H9 (cell line): ENCODE measurements around the gene SEMA3E. TPM values are rescaled to one million over a fixed set of nuclear protein-coding genes. Genes with fewer than 3 reads are reported as not detected.

ENCODE experiments used
- DNase-seq: peaks from one replicate; pipeline ENCODE4 v3.0.0-alpha.2; 2017
- H2AFZ ChIP-seq: one replicate; pipeline ENCODE4 v1.6.1; 2013; ENCODE audit warnings: mild to moderate bottlenecking, low read length, control low read depth, moderate library complexity
- H2AK5ac ChIP-seq: 2 replicates; pipeline ENCODE4 v1.6.1; 2013; ENCODE audit warnings: low read length, control low read depth, mixed read lengths; ENCODE audit not compliant: insufficient read length
- H2BK120ac ChIP-seq: one replicate; pipeline ENCODE4 v1.6.1; 2013; ENCODE audit warnings: low read depth, mild to moderate bottlenecking, low read length, control low read depth, inconsistent platforms; ENCODE audit not compliant: poor library complexity, severe bottlenecking
- H2BK12ac ChIP-seq: 2 replicates; pipeline ENCODE4 v1.6.1; 2013; ENCODE audit warnings: low read length, control low read depth, mixed read lengths, low read depth; ENCODE audit not compliant: insufficient read length
- H2BK15ac ChIP-seq: 2 replicates; pipeline ENCODE4 v1.6.1; 2013; ENCODE audit warnings: low read depth, low read length, control low read depth
- H2BK20ac ChIP-seq: one replicate; pipeline ENCODE4 v1.6.1; 2013; ENCODE audit warnings: low read depth, mild to moderate bottlenecking, low read length, control low read depth, inconsistent platforms; ENCODE audit not compliant: poor library complexity, severe bottlenecking
- H2BK5ac ChIP-seq: 2 replicates; pipeline ENCODE4 v1.6.1; 2013; ENCODE audit warnings: low read length, control low read depth, mixed read lengths; ENCODE audit not compliant: insufficient read length
- H3K14ac ChIP-seq: 2 replicates; pipeline ENCODE4 v1.6.1; 2013; ENCODE audit warnings: low read length, control low read depth; ENCODE audit not compliant: insufficient read depth
- H3K18ac ChIP-seq: 2 replicates; pipeline ENCODE4 v1.6.1; 2013; ENCODE audit warnings: low read depth, mild to moderate bottlenecking, mixed read lengths, low read length, control low read depth; ENCODE audit not compliant: insufficient read length
- H3K23ac ChIP-seq: 2 replicates; pipeline ENCODE4 v1.6.1; 2013; ENCODE audit warnings: low read length, control low read depth, mixed read lengths, low read depth; ENCODE audit not compliant: insufficient read length
- H3K23me2 ChIP-seq: 2 replicates; pipeline ENCODE4 v1.6.1; 2013; ENCODE audit warnings: low read depth, mild to moderate bottlenecking, mixed read lengths, low read length, control low read depth; ENCODE audit not compliant: insufficient read length, poor library complexity, severe bottlenecking
- H3K27ac ChIP-seq: 2 replicates; pipeline ENCODE4 v1.5.1; 2013; ENCODE audit warnings: low read length, control low read depth, mixed read lengths, low read depth; ENCODE audit not compliant: insufficient read length
- H3K27me3 ChIP-seq: 2 replicates; pipeline ENCODE4 v1.6.1; 2013; ENCODE audit warnings: low read length, control low read depth, inconsistent platforms; ENCODE audit not compliant: insufficient read depth
- H3K4ac ChIP-seq: 2 replicates; pipeline ENCODE4 v1.6.1; 2013; ENCODE audit warnings: low read depth, mild to moderate bottlenecking, control low read depth, inconsistent platforms, low read length, moderate library complexity
- H3K4me1 ChIP-seq: 2 replicates; pipeline ENCODE4 v1.6.1; 2013; ENCODE audit warnings: low read length, control low read depth, inconsistent platforms; ENCODE audit not compliant: insufficient read depth
- H3K4me2 ChIP-seq: 2 replicates; pipeline ENCODE4 v1.6.1; 2013; ENCODE audit warnings: low read length, control low read depth, mixed read lengths; ENCODE audit not compliant: insufficient read length, insufficient read depth
- H3K56ac ChIP-seq: 2 replicates; pipeline ENCODE4 v1.6.1; 2013; ENCODE audit warnings: low read depth, mild to moderate bottlenecking, mixed read lengths, low read length, control low read depth; ENCODE audit not compliant: insufficient read length
- H3K79me1 ChIP-seq: 2 replicates; pipeline ENCODE4 v1.6.1; 2013; ENCODE audit warnings: low read depth, mild to moderate bottlenecking, moderate library complexity, low read length, control low read depth, inconsistent platforms; ENCODE audit not compliant: insufficient read depth, poor library complexity, severe bottlenecking
- H3K79me2 ChIP-seq: 2 replicates; pipeline ENCODE4 v1.6.1; 2013; ENCODE audit warnings: low read length, control low read depth, inconsistent platforms; ENCODE audit not compliant: insufficient read depth
- H3K9ac ChIP-seq: 2 replicates; pipeline ENCODE4 v1.6.1; 2013; ENCODE audit warnings: low read length, control low read depth, mixed read lengths; ENCODE audit not compliant: insufficient read length; ENCODE audit errors: extremely low read depth
- H3K9me3 ChIP-seq: one replicate; pipeline ENCODE4 v1.6.1; 2013; ENCODE audit warnings: low read depth, low read length, inconsistent platforms; ENCODE audit not compliant: control insufficient read depth
- H3T11ph ChIP-seq: one replicate; pipeline ENCODE4 v1.6.1; 2013; ENCODE audit warnings: mild to moderate bottlenecking, low read length, control low read depth, inconsistent platforms
- H4K20me1 ChIP-seq: one replicate; pipeline ENCODE4 v1.6.1; 2013; ENCODE audit not compliant: control insufficient read depth, insufficient read length, insufficient read depth
- H4K5ac ChIP-seq: 2 replicates; pipeline ENCODE4 v1.6.1; 2013; ENCODE audit warnings: low read depth, mild to moderate bottlenecking, mixed read lengths, low read length, control low read depth; ENCODE audit not compliant: insufficient read length
- H4K8ac ChIP-seq: replicated peaks from 2 replicates; pipeline ENCODE4 v1.6.1; 2013; ENCODE audit warnings: low read length, control low read depth, mixed read lengths, low read depth; ENCODE audit not compliant: insufficient read length
- H4K91ac ChIP-seq: 2 replicates; pipeline ENCODE4 v1.6.1; 2013; ENCODE audit warnings: low read depth, mild to moderate bottlenecking, moderate library complexity, mixed read lengths, low read length, control low read depth; ENCODE audit not compliant: insufficient read length
- H3K27ac Mint-ChIP-seq, 3 experiments: 2 replicates in 2 of 3; 3 replicates in 1 of 3; pipeline ENCODE4 v1.8.0; 2020 to 2021; ENCODE audit warnings: mixed read lengths in 3 of 3, mild to moderate bottlenecking in 1 of 3, moderate library complexity in 1 of 3
- H3K27me3 Mint-ChIP-seq: 2 replicates; pipeline ENCODE4 v1.8.0; 2021; ENCODE audit warnings: low read depth, mild to moderate bottlenecking, moderate library complexity, mixed read lengths
- H3K36me3 Mint-ChIP-seq, 3 experiments: 2 replicates in 2 of 3; 3 replicates in 1 of 3; pipeline ENCODE4 v1.8.0; 2020 to 2021; ENCODE audit warnings: low read depth in 3 of 3, mixed read lengths in 3 of 3; ENCODE audit not compliant: insufficient read depth in 1 of 3
- H3K4me1 Mint-ChIP-seq, 2 experiments: 2 replicates each; pipeline ENCODE4 v1.8.0; 2020; ENCODE audit warnings: mixed read lengths in 2 of 2
- H3K4me3 Mint-ChIP-seq, 2 experiments: 2 replicates in 1 of 2; 3 replicates in 1 of 2; pipeline ENCODE4 v1.8.0; 2020 to 2021; ENCODE audit warnings: mild to moderate bottlenecking in 2 of 2, mixed read lengths in 2 of 2, moderate library complexity in 1 of 2
- H3K9me3 Mint-ChIP-seq, 2 experiments: 2 replicates in 1 of 2; 3 replicates in 1 of 2; pipeline ENCODE4 v1.8.0; 2020; ENCODE audit warnings: mild to moderate bottlenecking in 2 of 2, mixed read lengths in 2 of 2, moderate library complexity in 1 of 2
- CTCF ChIP-seq: fragments of 200-600 bp; sonication (generic); conservative IDR thresholded peaks from 3 replicates; pipeline ENCODE4 v1.8.0; 2021; ENCODE audit warnings: antibody characterized with exemption, mild to moderate bottlenecking
- WGBS: extraction: QIAGEN DNeasy Blood & Tissue Kit; methylation state at CpG from one replicate; pipeline ENCODE4 v1.1.7; 2013; ENCODE audit warnings: missing lambda C conversion rate, low lambda C conversion rate, mixed read lengths; ENCODE audit not compliant: insufficient read length; ENCODE audit errors: extremely low coverage; 5-methylcytosine and 5-hydroxymethylcytosine counted together
- total RNA-seq: library from RNA; stranded (reverse); gene quantifications from 2 replicates; pipeline ENCODE4 v1.2.1, GENCODE V29; 2021

The SEMA3E gene
- total RNA-seq, 1 experiment from 2014 or later: 0.39 TPM

GRCh38 chr7:83686416-83686815 is 37.5 kb upstream of the SEMA3E start:
- Histone ChIP-seq H4K20me1 (no peaks in the 10 kb centered on the region), H2BK15ac (no peak overlapping the region), H3K9me3 (no peaks in the 10 kb centered on the region), H3K23ac (no peak overlapping the region), H2AFZ (no peak overlapping the region), H3T11ph (no peak overlapping the region), H3K4me1 (peaks cover 7% of the 10 kb centered on the region; the same call in 1 of the 2 replicates), H4K91ac (no peak overlapping the region), H2BK5ac (no peak overlapping the region), H3K9ac (no peak overlapping the region), H3K14ac (no peak overlapping the region), H3K27me3 (peaks cover 1% of the 10 kb centered on the region; the same call in 1 of the 2 replicates), H3K27ac (no peak overlapping the region), H4K8ac (no peak overlapping the region), H3K18ac (no peak overlapping the region), H3K79me1 (no peaks in the 10 kb centered on the region), H2BK20ac (no peak overlapping the region), H2AK5ac (no peak overlapping the region), H3K4me2 (no peak overlapping the region), H3K79me2 (no peaks in the 10 kb centered on the region), H3K4ac (no peak overlapping the region), H4K5ac (no peak overlapping the region), H2BK12ac (no peak overlapping the region), H3K56ac (no peak overlapping the region), H3K23me2 (no peaks in the 10 kb centered on the region), H2BK120ac (no peak overlapping the region)
- TF ChIP-seq CTCF: no peak
- no CpG with 5 or more reads among the region's 1 CpG for WGBS
- Mint-ChIP-seq H3K4me1 (peaks cover 65 to 71% of the 10 kb centered on the region in 2 experiments), H3K36me3 (no peaks in the 10 kb centered on the region), H3K4me3 (no peak overlapping the region), H3K27ac (no peak overlapping the region), H3K27me3 (peaks cover 32% of the 10 kb centered on the region), H3K9me3 (no peaks in the 10 kb centered on the region)
- DNase-seq: no peak
